H9 (cell line): ENCODE results near the gene C19orf73. TPM values are rescaled to one million over a fixed set of nuclear protein-coding genes. Genes with fewer than 3 reads are reported as not detected.
A peak's percentile ranks its signal among the peaks of the same experiment; 100 is the strongest.

Source experiments
- DNase-seq: peaks from one replicate; pipeline ENCODE4 v3.0.0-alpha.2; 2017
- H2AFZ ChIP-seq: one replicate; pipeline ENCODE4 v1.6.1; 2013; ENCODE audit warnings: mild to moderate bottlenecking, low read length, control low read depth, moderate library complexity
- H2AK5ac ChIP-seq: 2 replicates; pipeline ENCODE4 v1.6.1; 2013; ENCODE audit warnings: low read length, control low read depth, mixed read lengths; ENCODE audit not compliant: insufficient read length
- H2BK120ac ChIP-seq: one replicate; pipeline ENCODE4 v1.6.1; 2013; ENCODE audit warnings: low read depth, mild to moderate bottlenecking, low read length, control low read depth, inconsistent platforms; ENCODE audit not compliant: poor library complexity, severe bottlenecking
- H2BK12ac ChIP-seq: 2 replicates; pipeline ENCODE4 v1.6.1; 2013; ENCODE audit warnings: low read length, control low read depth, mixed read lengths, low read depth; ENCODE audit not compliant: insufficient read length
- H2BK15ac ChIP-seq: 2 replicates; pipeline ENCODE4 v1.6.1; 2013; ENCODE audit warnings: low read depth, low read length, control low read depth
- H2BK20ac ChIP-seq: one replicate; pipeline ENCODE4 v1.6.1; 2013; ENCODE audit warnings: low read depth, mild to moderate bottlenecking, low read length, control low read depth, inconsistent platforms; ENCODE audit not compliant: poor library complexity, severe bottlenecking
- H2BK5ac ChIP-seq: 2 replicates; pipeline ENCODE4 v1.6.1; 2013; ENCODE audit warnings: low read length, control low read depth, mixed read lengths; ENCODE audit not compliant: insufficient read length
- H3K14ac ChIP-seq: 2 replicates; pipeline ENCODE4 v1.6.1; 2013; ENCODE audit warnings: low read length, control low read depth; ENCODE audit not compliant: insufficient read depth
- H3K18ac ChIP-seq: 2 replicates; pipeline ENCODE4 v1.6.1; 2013; ENCODE audit warnings: low read depth, mild to moderate bottlenecking, mixed read lengths, low read length, control low read depth; ENCODE audit not compliant: insufficient read length
- H3K23ac ChIP-seq: 2 replicates; pipeline ENCODE4 v1.6.1; 2013; ENCODE audit warnings: low read length, control low read depth, mixed read lengths, low read depth; ENCODE audit not compliant: insufficient read length
- H3K23me2 ChIP-seq: 2 replicates; pipeline ENCODE4 v1.6.1; 2013; ENCODE audit warnings: low read depth, mild to moderate bottlenecking, mixed read lengths, low read length, control low read depth; ENCODE audit not compliant: insufficient read length, poor library complexity, severe bottlenecking
- H3K27ac ChIP-seq: 2 replicates; pipeline ENCODE4 v1.5.1; 2013; ENCODE audit warnings: low read length, control low read depth, mixed read lengths, low read depth; ENCODE audit not compliant: insufficient read length
- H3K27me3 ChIP-seq: 2 replicates; pipeline ENCODE4 v1.6.1; 2013; ENCODE audit warnings: low read length, control low read depth, inconsistent platforms; ENCODE audit not compliant: insufficient read depth
- H3K4ac ChIP-seq: 2 replicates; pipeline ENCODE4 v1.6.1; 2013; ENCODE audit warnings: low read depth, mild to moderate bottlenecking, control low read depth, inconsistent platforms, low read length, moderate library complexity
- H3K4me1 ChIP-seq: 2 replicates; pipeline ENCODE4 v1.6.1; 2013; ENCODE audit warnings: low read length, control low read depth, inconsistent platforms; ENCODE audit not compliant: insufficient read depth
- H3K4me2 ChIP-seq: 2 replicates; pipeline ENCODE4 v1.6.1; 2013; ENCODE audit warnings: low read length, control low read depth, mixed read lengths; ENCODE audit not compliant: insufficient read length, insufficient read depth
- H3K56ac ChIP-seq: 2 replicates; pipeline ENCODE4 v1.6.1; 2013; ENCODE audit warnings: low read depth, mild to moderate bottlenecking, mixed read lengths, low read length, control low read depth; ENCODE audit not compliant: insufficient read length
- H3K79me1 ChIP-seq: 2 replicates; pipeline ENCODE4 v1.6.1; 2013; ENCODE audit warnings: low read depth, mild to moderate bottlenecking, moderate library complexity, low read length, control low read depth, inconsistent platforms; ENCODE audit not compliant: insufficient read depth, poor library complexity, severe bottlenecking
- H3K79me2 ChIP-seq: 2 replicates; pipeline ENCODE4 v1.6.1; 2013; ENCODE audit warnings: low read length, control low read depth, inconsistent platforms; ENCODE audit not compliant: insufficient read depth
- H3K9ac ChIP-seq: 2 replicates; pipeline ENCODE4 v1.6.1; 2013; ENCODE audit warnings: low read length, control low read depth, mixed read lengths; ENCODE audit not compliant: insufficient read length; ENCODE audit errors: extremely low read depth
- H3K9me3 ChIP-seq: one replicate; pipeline ENCODE4 v1.6.1; 2013; ENCODE audit warnings: low read depth, low read length, inconsistent platforms; ENCODE audit not compliant: control insufficient read depth
- H3T11ph ChIP-seq: one replicate; pipeline ENCODE4 v1.6.1; 2013; ENCODE audit warnings: mild to moderate bottlenecking, low read length, control low read depth, inconsistent platforms
- H4K20me1 ChIP-seq: one replicate; pipeline ENCODE4 v1.6.1; 2013; ENCODE audit not compliant: control insufficient read depth, insufficient read length, insufficient read depth
- H4K5ac ChIP-seq: 2 replicates; pipeline ENCODE4 v1.6.1; 2013; ENCODE audit warnings: low read depth, mild to moderate bottlenecking, mixed read lengths, low read length, control low read depth; ENCODE audit not compliant: insufficient read length
- H4K8ac ChIP-seq: replicated peaks from 2 replicates; pipeline ENCODE4 v1.6.1; 2013; ENCODE audit warnings: low read length, control low read depth, mixed read lengths, low read depth; ENCODE audit not compliant: insufficient read length
- H4K91ac ChIP-seq: 2 replicates; pipeline ENCODE4 v1.6.1; 2013; ENCODE audit warnings: low read depth, mild to moderate bottlenecking, moderate library complexity, mixed read lengths, low read length, control low read depth; ENCODE audit not compliant: insufficient read length
- H3K27ac Mint-ChIP-seq, 3 experiments: 2 replicates in 2 of 3; 3 replicates in 1 of 3; pipeline ENCODE4 v1.8.0; 2020 to 2021; ENCODE audit warnings: mixed read lengths in 3 of 3, mild to moderate bottlenecking in 1 of 3, moderate library complexity in 1 of 3
- H3K27me3 Mint-ChIP-seq: 2 replicates; pipeline ENCODE4 v1.8.0; 2021; ENCODE audit warnings: low read depth, mild to moderate bottlenecking, moderate library complexity, mixed read lengths
- H3K36me3 Mint-ChIP-seq, 3 experiments: 2 replicates in 2 of 3; 3 replicates in 1 of 3; pipeline ENCODE4 v1.8.0; 2020 to 2021; ENCODE audit warnings: low read depth in 3 of 3, mixed read lengths in 3 of 3; ENCODE audit not compliant: insufficient read depth in 1 of 3
- H3K4me1 Mint-ChIP-seq, 2 experiments: 2 replicates each; pipeline ENCODE4 v1.8.0; 2020; ENCODE audit warnings: mixed read lengths in 2 of 2
- H3K4me3 Mint-ChIP-seq, 2 experiments: 2 replicates in 1 of 2; 3 replicates in 1 of 2; pipeline ENCODE4 v1.8.0; 2020 to 2021; ENCODE audit warnings: mild to moderate bottlenecking in 2 of 2, mixed read lengths in 2 of 2, moderate library complexity in 1 of 2
- H3K9me3 Mint-ChIP-seq, 2 experiments: 2 replicates in 1 of 2; 3 replicates in 1 of 2; pipeline ENCODE4 v1.8.0; 2020; ENCODE audit warnings: mild to moderate bottlenecking in 2 of 2, mixed read lengths in 2 of 2, moderate library complexity in 1 of 2
- WGBS: extraction: QIAGEN DNeasy Blood & Tissue Kit; methylation state at CpG from one replicate; pipeline ENCODE4 v1.1.7; 2013; ENCODE audit warnings: missing lambda C conversion rate, low lambda C conversion rate, mixed read lengths; ENCODE audit not compliant: insufficient read length; ENCODE audit errors: extremely low coverage; 5-methylcytosine and 5-hydroxymethylcytosine counted together
- total RNA-seq: library from RNA; stranded (reverse); gene quantifications from 2 replicates; pipeline ENCODE4 v1.2.1, GENCODE V29; 2021
- TF ChIP-seq, protein P1 (sequence below): fragments of 200-600 bp; sonication (generic); conservative IDR thresholded peaks from 3 replicates; pipeline ENCODE4 v1.8.0; 2021; ENCODE audit warnings: antibody characterized with exemption, mild to moderate bottlenecking

The C19orf73 gene
- total RNA-seq, 1 experiment from 2014 or later = 1.1 TPM

DNA sequence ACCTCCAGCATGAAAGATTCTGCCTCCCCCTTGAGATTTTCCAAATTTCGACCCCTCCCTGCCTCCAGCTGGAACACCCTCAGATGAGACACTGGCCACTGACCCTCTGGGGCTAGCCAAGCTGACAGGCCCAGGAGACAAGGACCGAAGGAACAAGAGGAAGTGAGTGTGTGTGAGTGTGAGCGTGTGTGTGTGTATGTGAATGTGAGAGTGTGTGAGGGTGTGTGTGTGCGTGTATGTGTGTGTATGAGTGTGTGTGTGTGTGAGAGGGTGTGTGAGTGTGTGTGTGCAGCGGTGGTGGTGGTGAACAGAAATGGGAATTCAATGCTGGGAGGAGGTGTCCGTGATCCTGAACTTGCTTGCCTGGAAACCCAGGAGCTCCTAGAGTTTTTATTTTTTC, 22.4 kb upstream of the C19orf73 start:
- Mint-ChIP-seq H3K9me3 (no peaks in the 10 kb centered on the region), H3K27ac (no peak overlapping the region), H3K36me3 (peaks cover 8 to 12% (median 11%) of the 10 kb centered on the region in 3 experiments; a peak in 6 of 7 replicates), H3K27me3 (peaks cover 2% of the 10 kb centered on the region; the same call in 1 of the 2 replicates), H3K4me1 (peaks cover 23 to 35% of the 10 kb centered on the region in 2 experiments), H3K4me3 (peak overlapping the region in 1 of 2 experiments; percentile 24; a peak in 3 of 5 replicates)
- Histone ChIP-seq H2BK15ac (no peak overlapping the region), H3K14ac (no peak overlapping the region), H2BK5ac (no peak overlapping the region), H3K79me2 (no peaks in the 10 kb centered on the region), H2BK12ac (no peak overlapping the region), H4K91ac (no peak overlapping the region), H2BK120ac (no peak overlapping the region), H3K56ac (no peak overlapping the region), H3K9me3 (no peaks in the 10 kb centered on the region), H3K23ac (no peak overlapping the region), H3K27ac (no peak overlapping the region), H2AFZ (no peak overlapping the region), H2BK20ac (no peak overlapping the region), H3K79me1 (no peaks in the 10 kb centered on the region), H3K27me3 (no peaks in the 10 kb centered on the region), H4K8ac (no peak overlapping the region), H3K4ac (no peak overlapping the region), H4K5ac (no peak overlapping the region), H3K4me2 (no peak overlapping the region), H3K4me1 (no peaks in the 10 kb centered on the region; the same call in 1 of the 2 replicates), H3K18ac (no peak overlapping the region), H3K9ac (no peak overlapping the region), H3K23me2 (peaks cover 4% of the 10 kb centered on the region), H2AK5ac (no peak overlapping the region), H3T11ph (no peak overlapping the region), H4K20me1 (no peaks in the 10 kb centered on the region)
- no peak for DNase-seq
- TF ChIP-seq, protein P1, sequence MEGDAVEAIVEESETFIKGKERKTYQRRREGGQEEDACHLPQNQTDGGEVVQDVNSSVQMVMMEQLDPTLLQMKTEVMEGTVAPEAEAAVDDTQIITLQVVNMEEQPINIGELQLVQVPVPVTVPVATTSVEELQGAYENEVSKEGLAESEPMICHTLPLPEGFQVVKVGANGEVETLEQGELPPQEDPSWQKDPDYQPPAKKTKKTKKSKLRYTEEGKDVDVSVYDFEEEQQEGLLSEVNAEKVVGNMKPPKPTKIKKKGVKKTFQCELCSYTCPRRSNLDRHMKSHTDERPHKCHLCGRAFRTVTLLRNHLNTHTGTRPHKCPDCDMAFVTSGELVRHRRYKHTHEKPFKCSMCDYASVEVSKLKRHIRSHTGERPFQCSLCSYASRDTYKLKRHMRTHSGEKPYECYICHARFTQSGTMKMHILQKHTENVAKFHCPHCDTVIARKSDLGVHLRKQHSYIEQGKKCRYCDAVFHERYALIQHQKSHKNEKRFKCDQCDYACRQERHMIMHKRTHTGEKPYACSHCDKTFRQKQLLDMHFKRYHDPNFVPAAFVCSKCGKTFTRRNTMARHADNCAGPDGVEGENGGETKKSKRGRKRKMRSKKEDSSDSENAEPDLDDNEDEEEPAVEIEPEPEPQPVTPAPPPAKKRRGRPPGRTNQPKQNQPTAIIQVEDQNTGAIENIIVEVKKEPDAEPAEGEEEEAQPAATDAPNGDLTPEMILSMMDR = no peak
- 93% methylated on average over 2 of the region's 6 CpGs for WGBS
